H7 (cell line): ENCODE results near the gene VSX1. TPM values are rescaled to one million over a fixed set of nuclear protein-coding genes. Genes with fewer than 3 reads are reported as not detected.

Experiments
- DNase-seq: peaks from one replicate; pipeline ENCODE4 v3.0.0; 2012
- H3K27me3 ChIP-seq: 2 replicates; pipeline ENCODE4 v1.6.0; 2011; ENCODE audit warnings: mild to moderate bottlenecking, low read length; ENCODE audit not compliant: control insufficient read depth, insufficient read depth
- H3K36me3 ChIP-seq: replicated peaks from 2 replicates; pipeline ENCODE4 v1.5.1; 2011; ENCODE audit warnings: low read length; ENCODE audit not compliant: control insufficient read depth, insufficient read depth
- H3K4me3 ChIP-seq: 2 replicates; pipeline ENCODE4 v1.5.1; 2011; ENCODE audit warnings: low read depth, mild to moderate bottlenecking, control low read depth, low read length, moderate library complexity; ENCODE audit not compliant: insufficient read depth
- total RNA-seq: library from RNA; depleted of rRNA; stranded (reverse); fragments of >200 nt; shearing (Covaris generic); gene quantifications from 2 replicates; pipeline ENCODE4 v1.2.3, GENCODE V29; 2014

The VSX1 gene
- total RNA-seq, 1 experiment from 2014 or later: not detected

GRCh38 chr20:25037288-25038102 is 44.4 kb downstream of the VSX1 start:
- Histone ChIP-seq H3K4me3 (no peak overlapping the region), H3K27me3 (no peaks in the 10 kb centered on the region; the same call in 1 of the 2 replicates), H3K36me3 (no peaks in the 10 kb centered on the region)
- no peak for DNase-seq

- DNase-seq: no peak
- no peak overlapping the region for H3K4me3 ChIP-seq
- no peaks in the 10 kb centered on the region for H3K36me3 ChIP-seq
- no peaks in the 10 kb centered on the region; the same call in 1 of the 2 replicates for H3K27me3 ChIP-seq
These were observed 45.5 kb downstream of the VSX1 start for GRCh38 chr20:25036331-25036936.

GRCh38 chr20:25035921-25036320 is 46.0 kb downstream of the VSX1 start:
- no peak overlapping the region for H3K4me3 ChIP-seq
- DNase-seq: no peak
- H3K27me3 ChIP-seq: no peaks in the 10 kb centered on the region; the same call in 1 of the 2 replicates
- no peaks in the 10 kb centered on the region for H3K36me3 ChIP-seq

- H3K4me3 ChIP-seq: no peak overlapping the region
- H3K27me3 ChIP-seq: no peaks in the 10 kb centered on the region; the same call in 1 of the 2 replicates
- no peak for DNase-seq
- H3K36me3 ChIP-seq: no peaks in the 10 kb centered on the region
These were observed 48.0 kb downstream of the VSX1 start for GRCh38 chr20:25033924-25034300.

GRCh38 chr20:25033265-25033923 is 48.5 kb downstream of the VSX1 start:
- no peaks in the 10 kb centered on the region for H3K36me3 ChIP-seq
- no peaks in the 10 kb centered on the region; the same call in 1 of the 2 replicates for H3K27me3 ChIP-seq
- DNase-seq: no peak
- no peak overlapping the region for H3K4me3 ChIP-seq

- Histone ChIP-seq H3K36me3 (no peaks in the 10 kb centered on the region), H3K4me3 (no peak overlapping the region)
- DNase-seq: peak; percentile 77
These were observed 49.3 kb downstream of the VSX1 start for GRCh38 chr20:25032478-25033264.

GRCh38 chr20:25032065-25032477 is 49.9 kb downstream of the VSX1 start:
- no peaks in the 10 kb centered on the region for H3K36me3 ChIP-seq
- no peak for DNase-seq

More at GRCh38 chr20:25032478-25033264, 49.3 kb downstream of the VSX1 start:
- no peaks in the 10 kb centered on the region; the same call in 1 of the 2 replicates for H3K27me3 ChIP-seq

GRCh38 chr20:25031241-25031640 is 50.7 kb downstream of the VSX1 start:
- H3K4me3 ChIP-seq: no peak overlapping the region
- H3K36me3 ChIP-seq: no peaks in the 10 kb centered on the region

More at GRCh38 chr20:25032065-25032477, 49.9 kb downstream of the VSX1 start:
- Histone ChIP-seq H3K27me3 (no peaks in the 10 kb centered on the region; the same call in 1 of the 2 replicates), H3K4me3 (no peak overlapping the region)

GRCh38 chr20:25030649-25031207 is 51.2 kb downstream of the VSX1 start:
- Histone ChIP-seq H3K36me3 (no peaks in the 10 kb centered on the region), H3K27me3 (no peaks in the 10 kb centered on the region; the same call in 1 of the 2 replicates), H3K4me3 (no peak overlapping the region)
- DNase-seq: no peak

More at GRCh38 chr20:25031241-25031640, 50.7 kb downstream of the VSX1 start:
- H3K27me3 ChIP-seq: no peaks in the 10 kb centered on the region; the same call in 1 of the 2 replicates
- no peak for DNase-seq

GRCh38 chr20:25030007-25030648 is 51.8 kb downstream of the VSX1 start:
- Histone ChIP-seq H3K36me3 (no peaks in the 10 kb centered on the region), H3K27me3 (no peaks in the 10 kb centered on the region; the same call in 1 of the 2 replicates), H3K4me3 (no peak overlapping the region)
- no peak for DNase-seq

- no peak for DNase-seq
- H3K27me3 ChIP-seq: no peaks in the 10 kb centered on the region
- no peak overlapping the region for H3K4me3 ChIP-seq
- no peaks in the 10 kb centered on the region for H3K36me3 ChIP-seq
These were observed 55.8 kb downstream of the VSX1 start for GRCh38 chr20:25025986-25026605.
